DND-41 (cell line): Measurements from ENCODE around the gene PALD1.
A peak's percentile ranks its signal among the peaks of the same experiment; 100 is the strongest.

Experiments
- ATAC-seq: fragments of 200-7000 bp; cut with Tn5 transposase; 3 replicates; pipeline ENCODE4 v1.9.1; 2021; ENCODE audit warnings: low read depth; ENCODE audit not compliant: insufficient read depth
- DNase-seq: peaks from one replicate; pipeline ENCODE4 v3.0.0-alpha.2; 2020
- H2AFZ ChIP-seq: 2 replicates; pipeline ENCODE4 v1.6.0; 2012; ENCODE audit warnings: low read depth, low read length
- H3K27ac ChIP-seq: 2 replicates; pipeline ENCODE4 v1.5.1; 2012; ENCODE audit warnings: low read length, inconsistent platforms
- H3K27me3 ChIP-seq: fragments of 200-600 bp; sonication (generic); 2 replicates; pipeline ENCODE4 v1.6.0; 2012; ENCODE audit warnings: low read length, mild to moderate bottlenecking, inconsistent platforms; ENCODE audit not compliant: insufficient read depth, poor library complexity
- H3K36me3 ChIP-seq: 2 replicates; pipeline ENCODE4 v1.5.1; 2012; ENCODE audit warnings: low read length, inconsistent platforms; ENCODE audit not compliant: insufficient read depth
- H3K4me1 ChIP-seq: 2 replicates; pipeline ENCODE4 v1.5.1; 2012; ENCODE audit warnings: mild to moderate bottlenecking, low read length; ENCODE audit not compliant: insufficient read depth
- H3K4me2 ChIP-seq: 2 replicates; pipeline ENCODE4 v1.6.0; 2012; ENCODE audit warnings: mild to moderate bottlenecking, moderate library complexity, low read length, inconsistent platforms; ENCODE audit not compliant: insufficient read depth
- H3K4me3 ChIP-seq, 2 experiments: fragments of 200-600 bp in 1 of 2; shearing (Covaris generic) in 1 of 2; 2 replicates each; pipeline ENCODE4 v1.5.1; 2012 to 2016; ENCODE audit warnings: inconsistent platforms in 2 of 2, low read length in 2 of 2, mild to moderate bottlenecking in 2 of 2, low read depth in 1 of 2, moderate library complexity in 1 of 2
- H3K79me2 ChIP-seq: 2 replicates; pipeline ENCODE4 v1.6.0; 2012; ENCODE audit warnings: low read length, inconsistent platforms; ENCODE audit not compliant: insufficient read depth
- H3K9ac ChIP-seq: 2 replicates; pipeline ENCODE4 v1.6.0; 2012; ENCODE audit warnings: low read depth, mild to moderate bottlenecking, inconsistent platforms, low read length, moderate library complexity
- H3K9me3 ChIP-seq: 2 replicates; pipeline ENCODE4 v1.5.1; 2012; ENCODE audit warnings: low read length, moderate library complexity, mild to moderate bottlenecking, inconsistent platforms; ENCODE audit not compliant: insufficient read depth, severe bottlenecking
- H4K20me1 ChIP-seq: 2 replicates; pipeline ENCODE4 v1.6.0; 2012; ENCODE audit warnings: low read length; ENCODE audit not compliant: insufficient read depth
- CTCF ChIP-seq: IDR thresholded peaks from 2 replicates; pipeline ENCODE4 v1.5.1; 2012; ENCODE audit warnings: borderline replicate concordance, low read length, moderate library complexity, mild to moderate bottlenecking; ENCODE audit not compliant: poor library complexity, severe bottlenecking; ENCODE audit errors: extremely low read depth
- EZH2 ChIP-seq: IDR thresholded peaks from 3 replicates; pipeline ENCODE4 v1.6.1; 2012; ENCODE audit warnings: borderline replicate concordance, low read depth, mild to moderate bottlenecking, moderate library complexity, low read length, inconsistent platforms; ENCODE audit not compliant: severe bottlenecking

Gene PALD1

GRCh38 chr10:70523549-70523948 is 45.0 kb downstream of the PALD1 start:
- no peaks in the 10 kb centered on the region for H3K79me2 ChIP-seq
- H3K36me3 ChIP-seq, result no peaks in the 10 kb centered on the region; the same call in 1 of the 2 replicates
- no peak overlapping the region for H2AFZ ChIP-seq
- H4K20me1 ChIP-seq, result peaks cover 18% of the 10 kb centered on the region
- ATAC-seq, result no peak
- TF ChIP-seq EZH2 (no peak), CTCF (no peak)
- no peak overlapping the region for H3K4me2 ChIP-seq
- no peak for DNase-seq
- no peaks in the 10 kb centered on the region for H3K9me3 ChIP-seq
- H3K27me3 ChIP-seq, result no peaks in the 10 kb centered on the region
- H3K9ac ChIP-seq, result no peak overlapping the region
- H3K4me1 ChIP-seq, result no peaks in the 10 kb centered on the region
- H3K4me3 ChIP-seq, result no peak overlapping the region
- no peak overlapping the region for H3K27ac ChIP-seq

- Histone ChIP-seq H3K79me2 (no peaks in the 10 kb centered on the region), H3K36me3 (no peaks in the 10 kb centered on the region; the same call in 1 of the 2 replicates), H3K27me3 (no peaks in the 10 kb centered on the region), H3K27ac (no peak overlapping the region), H3K9me3 (no peaks in the 10 kb centered on the region), H2AFZ (no peak overlapping the region), H3K4me2 (no peak overlapping the region), H4K20me1 (peaks cover 14% of the 10 kb centered on the region), H3K4me3 (no peak overlapping the region), H3K4me1 (no peaks in the 10 kb centered on the region), H3K9ac (no peak overlapping the region)
- no peak for ATAC-seq
- no peak for DNase-seq
- TF ChIP-seq CTCF, result no peak
- TF ChIP-seq EZH2, result no peak
Observed at GRCh38 chr10:70528314-70528713, 49.7 kb downstream of the PALD1 start.

- H2AFZ ChIP-seq, result no peak overlapping the region
- DNase-seq (no peak), ATAC-seq (peak; percentile 77)
- H3K9me3 ChIP-seq, result no peaks in the 10 kb centered on the region
- TF ChIP-seq CTCF (no peak), EZH2 (no peak)
- H3K79me2 ChIP-seq, result no peaks in the 10 kb centered on the region
- H3K4me2 ChIP-seq, result no peak overlapping the region
- H3K4me1 ChIP-seq, result no peaks in the 10 kb centered on the region
- H3K27ac ChIP-seq, result no peak overlapping the region
- no peaks in the 10 kb centered on the region; the same call in 1 of the 2 replicates for H3K36me3 ChIP-seq
- H3K9ac ChIP-seq, result no peak overlapping the region
- H3K4me3 ChIP-seq, result no peak overlapping the region
- H3K27me3 ChIP-seq, result no peaks in the 10 kb centered on the region
- H4K20me1 ChIP-seq, result peaks cover 9% of the 10 kb centered on the region
Observed at GRCh38 chr10:70528741-70529362, 50.3 kb downstream of the PALD1 start.

GRCh38 chr10:70529848-70530247 is 51.3 kb downstream of the PALD1 start:
- H3K4me2 ChIP-seq, result no peak overlapping the region
- no peaks in the 10 kb centered on the region for H3K9me3 ChIP-seq
- no peak overlapping the region for H3K27ac ChIP-seq
- H2AFZ ChIP-seq, result no peak overlapping the region
- no peaks in the 10 kb centered on the region; the same call in 1 of the 2 replicates for H3K36me3 ChIP-seq
- no peaks in the 10 kb centered on the region for H3K4me1 ChIP-seq
- H3K4me3 ChIP-seq, result no peak overlapping the region
- no peaks in the 10 kb centered on the region for H3K27me3 ChIP-seq
- no peak for DNase-seq
- TF ChIP-seq EZH2 (no peak), CTCF (no peak)
- no peak for ATAC-seq
- no peaks in the 10 kb centered on the region for H3K79me2 ChIP-seq
- no peak overlapping the region for H3K9ac ChIP-seq
- peaks cover 6% of the 10 kb centered on the region; the same call in 1 of the 2 replicates for H4K20me1 ChIP-seq
